GM10248 (cell line): ENCODE measurements around the gene ITGA1.

Experiments used
- CTCF ChIA-PET: fragments of 300-600 bp; sonication (Branson Sonifier 250); formaldehyde crosslinking; extraction: SDS; loops from one replicate; lab custom pipeline; 2021; ENCODE audit warnings: antibody characterized with exemption; lab: Yijun Ruan, JAX
- POLR2A ChIA-PET: fragments of 350-650 bp; sonication (Branson Sonifier 250); formaldehyde crosslinking; extraction: SDS; loops from one replicate; lab custom pipeline; 2020; ENCODE audit warnings: antibody characterized with exemption; lab: Yijun Ruan, JAX
- DNase-seq: peaks from one replicate; pipeline ENCODE4 v3.0.0; 2012; ENCODE audit errors: extremely low spot score
- TF ChIP-seq, protein P1 (sequence below): IDR thresholded peaks from 2 replicates; pipeline ENCODE4 v1.5.1; 2012; ENCODE audit warnings: mild to moderate bottlenecking, low read depth; ENCODE audit errors: extremely low read depth, missing control alignments, control extremely low read depth

Gene ITGA1

DNA sequence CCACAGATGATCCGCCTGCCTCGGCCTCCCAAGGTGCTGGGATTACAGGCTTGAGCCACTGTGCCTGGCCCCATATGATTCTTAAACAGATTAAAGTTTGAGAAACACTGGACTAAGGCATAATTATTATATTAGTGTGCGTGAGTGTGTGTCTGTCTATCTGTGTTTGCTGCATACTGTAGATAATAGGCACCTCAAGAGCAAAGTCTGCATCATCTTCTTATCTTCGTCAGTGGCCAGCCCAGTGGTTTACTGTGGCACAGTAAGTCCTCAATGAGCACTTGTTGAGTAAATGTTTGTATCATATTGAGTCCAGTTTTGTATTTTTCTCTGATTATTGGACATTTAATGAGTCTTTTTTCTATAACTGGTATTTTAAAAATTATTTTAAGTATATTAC, 81.7 kb downstream of the ITGA1 start:
- DNase-seq: no peak
- POLR2A ChIA-PET: no interaction called here
- CTCF ChIA-PET: no interaction called here
- TF ChIP-seq, protein P1, sequence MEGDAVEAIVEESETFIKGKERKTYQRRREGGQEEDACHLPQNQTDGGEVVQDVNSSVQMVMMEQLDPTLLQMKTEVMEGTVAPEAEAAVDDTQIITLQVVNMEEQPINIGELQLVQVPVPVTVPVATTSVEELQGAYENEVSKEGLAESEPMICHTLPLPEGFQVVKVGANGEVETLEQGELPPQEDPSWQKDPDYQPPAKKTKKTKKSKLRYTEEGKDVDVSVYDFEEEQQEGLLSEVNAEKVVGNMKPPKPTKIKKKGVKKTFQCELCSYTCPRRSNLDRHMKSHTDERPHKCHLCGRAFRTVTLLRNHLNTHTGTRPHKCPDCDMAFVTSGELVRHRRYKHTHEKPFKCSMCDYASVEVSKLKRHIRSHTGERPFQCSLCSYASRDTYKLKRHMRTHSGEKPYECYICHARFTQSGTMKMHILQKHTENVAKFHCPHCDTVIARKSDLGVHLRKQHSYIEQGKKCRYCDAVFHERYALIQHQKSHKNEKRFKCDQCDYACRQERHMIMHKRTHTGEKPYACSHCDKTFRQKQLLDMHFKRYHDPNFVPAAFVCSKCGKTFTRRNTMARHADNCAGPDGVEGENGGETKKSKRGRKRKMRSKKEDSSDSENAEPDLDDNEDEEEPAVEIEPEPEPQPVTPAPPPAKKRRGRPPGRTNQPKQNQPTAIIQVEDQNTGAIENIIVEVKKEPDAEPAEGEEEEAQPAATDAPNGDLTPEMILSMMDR: no peak

GRCh38 chr5:52870448-52870847, 82.7 kb downstream of the ITGA1 start:
- CTCF ChIA-PET: no interaction called here
- TF ChIP-seq, protein P1: no peak
- no peak for DNase-seq
- POLR2A ChIA-PET: no interaction called here

- no peak for DNase-seq
- TF ChIP-seq, protein P1: no peak
- CTCF ChIA-PET: interaction anchor here (1.4 to 3.3 kb wide), 3 partner anchors 9 to 319 kb away, joined by 3 to 17 read pairs (median 4); no protein-coding TSS in a partner anchor
- POLR2A ChIA-PET: no interaction called here
Measured at GRCh38 chr5:52875827-52876226, 88.1 kb downstream of the ITGA1 start.

DNA sequence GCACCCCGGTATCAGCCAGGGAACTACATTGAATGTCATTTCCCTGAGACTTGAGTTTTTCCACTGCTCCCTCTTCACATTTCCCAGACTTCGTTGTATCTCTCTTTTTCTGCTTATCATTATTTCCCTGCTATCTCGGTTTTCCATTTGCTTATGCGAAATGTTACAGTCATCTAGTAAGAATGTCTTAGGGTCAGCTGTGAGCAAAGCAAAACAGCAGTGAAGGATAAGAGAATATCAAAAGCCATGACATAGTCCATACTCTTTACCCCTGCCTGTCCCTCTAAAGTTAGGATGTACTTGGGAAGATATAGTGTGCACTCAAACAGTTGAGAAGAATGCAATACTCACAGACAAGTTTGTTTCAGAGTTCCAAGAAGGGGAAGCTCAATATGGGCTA, 88.7 kb downstream of the ITGA1 start:
- ChIA-PET CTCF (interaction anchor here (1.2 to 3.3 kb wide), 4 partner anchors 10 to 318 kb away, joined by 3 to 17 read pairs (median 4); no protein-coding TSS in a partner anchor), POLR2A (no interaction called here)
- TF ChIP-seq, protein P1: no peak
- DNase-seq: no peak

GRCh38 chr5:52878656-52879055, 90.9 kb downstream of the ITGA1 start:
- CTCF ChIA-PET: no interaction called here
- no peak for DNase-seq
- POLR2A ChIA-PET: no interaction called here
- TF ChIP-seq, protein P1: no peak

DNA sequence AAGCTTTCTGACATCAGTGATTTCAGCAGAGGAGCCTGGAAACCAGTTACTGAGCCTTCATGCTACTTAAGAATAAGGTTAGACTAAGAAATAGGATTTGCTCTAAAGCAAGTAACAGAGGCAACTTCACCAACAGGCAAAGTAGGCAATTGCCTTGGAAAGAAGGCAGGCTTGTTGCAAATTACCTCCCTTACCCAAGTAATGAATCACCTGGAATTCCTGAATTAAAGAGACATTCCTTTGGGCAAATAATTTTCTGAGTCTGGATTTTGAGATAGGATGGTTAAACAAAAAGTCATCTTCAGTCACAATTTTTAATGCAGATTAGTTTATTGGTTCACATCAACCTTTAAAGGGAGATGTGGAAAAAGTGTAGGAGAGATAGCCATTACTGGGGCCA, 92.8 kb downstream of the ITGA1 start:
- TF ChIP-seq, protein P1: no peak
- CTCF ChIA-PET: interaction anchor here (0.9 kb wide), 1 partner anchor 63 kb away, joined by 3 read pairs; no protein-coding TSS in a partner anchor
- DNase-seq: no peak
- POLR2A ChIA-PET: no interaction called here

DNA sequence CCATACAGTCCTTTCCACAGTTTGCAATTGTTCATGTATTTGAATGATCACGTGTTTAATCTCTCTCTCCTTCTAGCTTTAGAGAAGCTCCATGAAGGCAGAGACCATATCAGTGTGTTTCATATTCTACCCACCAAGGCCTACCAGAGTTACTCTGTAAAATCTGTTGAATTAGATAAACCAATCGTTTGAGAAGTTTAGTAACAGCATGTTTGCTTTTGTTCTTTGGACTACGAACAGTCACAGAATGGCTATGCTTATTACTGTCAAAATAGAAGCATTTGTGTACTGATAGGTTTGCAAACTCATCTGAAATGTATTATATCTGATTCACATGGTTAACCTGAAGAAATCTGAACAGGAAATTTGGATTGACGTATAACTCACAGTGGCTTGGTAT, 93.8 kb downstream of the ITGA1 start:
- CTCF ChIA-PET: interaction anchor here (0.9 to 1.7 kb wide), 2 partner anchors 13 to 64 kb away, joined by 3 to 4 read pairs; no protein-coding TSS in a partner anchor
- TF ChIP-seq, protein P1: no peak
- DNase-seq: no peak
- POLR2A ChIA-PET: no interaction called here
